Measurements from ENCODE around the gene CDYL. TPM values are rescaled to one million over a fixed set of nuclear protein-coding genes. Genes with fewer than 3 reads are reported as not detected.
"Not testable (repeated sequence)": the region's sequence is repeated elsewhere in the genome, so short reads cannot be mapped to it uniquely, and the experiment has no call there.

The CDYL gene
- total RNA-seq, 2 donors from 2014 or later, result 6.6 to 8.0 TPM

DNA sequence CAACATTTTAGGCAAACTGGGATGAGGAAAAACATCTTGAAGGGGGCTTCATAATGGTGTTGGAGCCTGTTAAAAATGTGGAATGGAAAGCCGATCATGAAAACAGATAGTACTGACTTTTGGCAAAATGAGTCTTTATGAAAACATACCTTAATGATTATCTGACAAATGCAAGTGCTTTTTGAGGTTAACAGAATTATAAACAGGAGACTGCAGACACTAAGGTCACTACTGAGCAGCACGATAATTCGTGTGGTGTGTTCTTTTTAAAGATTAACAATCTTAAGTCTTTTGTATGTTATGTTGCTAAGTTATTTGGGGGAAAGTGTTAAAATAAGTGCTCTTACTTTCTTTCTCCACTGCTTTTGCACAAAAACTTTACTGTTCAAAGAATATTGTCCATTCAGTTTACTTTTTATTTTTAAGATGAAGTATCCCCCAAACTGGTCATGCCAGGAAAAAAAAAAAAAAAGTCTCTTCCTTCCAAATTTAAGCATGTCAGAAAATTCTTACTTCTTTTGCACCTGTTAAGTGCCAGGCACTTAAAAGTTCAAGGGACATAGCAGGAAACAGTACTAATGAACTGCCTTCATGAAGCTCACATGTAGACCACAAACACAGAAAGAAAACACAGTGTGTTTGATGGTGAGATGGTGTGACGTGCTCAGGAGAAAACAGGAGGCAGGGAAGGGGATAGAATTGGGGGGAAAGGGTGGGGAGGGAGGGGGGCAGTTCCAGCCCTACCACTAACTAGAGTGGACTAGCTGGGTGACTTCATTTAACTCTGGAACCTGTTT lies 73.2 kb downstream of the CDYL start:
- Histone ChIP-seq H3K9me3 (no peaks in the 10 kb centered on the region), H3K27me3 (no peaks in the 10 kb centered on the region), H3K4me1 (peaks cover 13% of the 10 kb centered on the region), H3K4me3 (no peak overlapping the region), H3K36me3 (replicated peaks in 1 of 2; ENCODE audit: insufficient read depth in 1 of 2, low read depth in 2 of 2) (no peaks in the 10 kb centered on the region), H3K27ac (no peak overlapping the region)
- ATAC-seq (no peak), DNase-seq (no peak)
- intact Hi-C loops (cut with DNase I), result no loop called here
- 24 to 27% methylated on average over 4 of the region's 4 CpGs for WGBS, 2 donors
- TF ChIP-seq, protein P1, sequence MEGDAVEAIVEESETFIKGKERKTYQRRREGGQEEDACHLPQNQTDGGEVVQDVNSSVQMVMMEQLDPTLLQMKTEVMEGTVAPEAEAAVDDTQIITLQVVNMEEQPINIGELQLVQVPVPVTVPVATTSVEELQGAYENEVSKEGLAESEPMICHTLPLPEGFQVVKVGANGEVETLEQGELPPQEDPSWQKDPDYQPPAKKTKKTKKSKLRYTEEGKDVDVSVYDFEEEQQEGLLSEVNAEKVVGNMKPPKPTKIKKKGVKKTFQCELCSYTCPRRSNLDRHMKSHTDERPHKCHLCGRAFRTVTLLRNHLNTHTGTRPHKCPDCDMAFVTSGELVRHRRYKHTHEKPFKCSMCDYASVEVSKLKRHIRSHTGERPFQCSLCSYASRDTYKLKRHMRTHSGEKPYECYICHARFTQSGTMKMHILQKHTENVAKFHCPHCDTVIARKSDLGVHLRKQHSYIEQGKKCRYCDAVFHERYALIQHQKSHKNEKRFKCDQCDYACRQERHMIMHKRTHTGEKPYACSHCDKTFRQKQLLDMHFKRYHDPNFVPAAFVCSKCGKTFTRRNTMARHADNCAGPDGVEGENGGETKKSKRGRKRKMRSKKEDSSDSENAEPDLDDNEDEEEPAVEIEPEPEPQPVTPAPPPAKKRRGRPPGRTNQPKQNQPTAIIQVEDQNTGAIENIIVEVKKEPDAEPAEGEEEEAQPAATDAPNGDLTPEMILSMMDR (IDR thresholded peaks at IDR 0.05), result no peak
- TF ChIP-seq POLR2A (IDR thresholded peaks at IDR 0.05), result no peak

DNA sequence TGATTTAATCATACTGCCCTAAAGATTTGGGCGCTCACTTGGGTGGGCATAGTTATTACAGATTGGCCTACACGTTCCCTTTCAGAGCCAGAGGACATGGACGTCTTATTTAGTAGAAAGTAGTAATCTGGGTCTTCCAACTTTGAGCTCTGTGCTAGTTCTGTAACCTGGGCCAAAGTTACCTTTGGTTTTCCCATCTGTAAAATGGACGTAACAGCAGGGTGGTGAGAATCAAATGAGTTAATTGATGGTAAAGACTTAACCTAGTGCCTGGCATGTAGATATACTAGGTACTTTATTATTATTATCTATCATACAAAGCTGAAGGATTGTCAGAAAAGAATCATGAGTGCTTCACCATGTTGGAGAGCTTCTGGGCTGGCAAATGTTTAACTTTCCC lies 74.8 kb downstream of the CDYL start:
- H3K4me3 ChIP-seq, result no peak overlapping the region
- TF ChIP-seq POLR2A (IDR thresholded peaks at IDR 0.05), result no peak
- TF ChIP-seq, protein P1 (IDR thresholded peaks at IDR 0.05), result no peak
- intact Hi-C loops (cut with DNase I), result no loop called here
- no peaks in the 10 kb centered on the region for H3K9me3 ChIP-seq
- H3K4me1 ChIP-seq, result peaks cover 13% of the 10 kb centered on the region
- no peak for ATAC-seq
- WGBS, 2 donors, result 91 to 95% methylated on average over 4 of the region's 4 CpGs
- no peak for DNase-seq
- no peak overlapping the region for H3K27ac ChIP-seq
- H3K36me3 ChIP-seq (replicated peaks in 1 of 2; ENCODE audit: insufficient read depth in 1 of 2, low read depth in 2 of 2), result no peaks in the 10 kb centered on the region
- no peaks in the 10 kb centered on the region for H3K27me3 ChIP-seq

DNA sequence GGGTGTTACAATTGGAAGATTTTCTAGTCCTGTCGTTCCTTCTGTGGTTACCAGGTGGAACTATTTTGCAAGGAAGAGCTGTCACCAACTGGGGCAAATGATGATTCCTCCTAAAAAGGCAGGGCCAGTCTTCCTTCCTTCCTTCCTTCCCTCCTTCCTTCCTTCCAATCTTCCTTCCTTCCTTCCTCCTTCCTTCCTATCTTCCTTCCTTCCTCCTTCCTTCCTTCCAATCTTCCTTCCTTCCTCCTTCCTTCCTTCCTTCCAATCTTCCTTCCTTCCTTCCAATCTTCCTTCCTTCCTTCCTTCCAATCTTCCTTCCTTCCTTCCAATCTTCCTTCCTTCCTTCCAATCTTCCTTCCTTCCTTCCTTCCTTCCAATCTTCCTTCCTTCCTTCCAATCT lies 76.0 kb downstream of the CDYL start:
- H3K27me3 ChIP-seq; H3K27ac ChIP-seq; DNase-seq; intact Hi-C loops (cut with DNase I); H3K4me3 ChIP-seq; H3K36me3 ChIP-seq (replicated peaks in 1 of 2; ENCODE audit: insufficient read depth in 1 of 2, low read depth in 2 of 2); ATAC-seq; H3K9me3 ChIP-seq: not testable (repeated sequence)
- 75 to 88% methylated on average over 1 of the region's 1 CpG for WGBS, 2 donors
- H3K4me1 ChIP-seq, result peaks cover 13% of the 10 kb centered on the region

DNA sequence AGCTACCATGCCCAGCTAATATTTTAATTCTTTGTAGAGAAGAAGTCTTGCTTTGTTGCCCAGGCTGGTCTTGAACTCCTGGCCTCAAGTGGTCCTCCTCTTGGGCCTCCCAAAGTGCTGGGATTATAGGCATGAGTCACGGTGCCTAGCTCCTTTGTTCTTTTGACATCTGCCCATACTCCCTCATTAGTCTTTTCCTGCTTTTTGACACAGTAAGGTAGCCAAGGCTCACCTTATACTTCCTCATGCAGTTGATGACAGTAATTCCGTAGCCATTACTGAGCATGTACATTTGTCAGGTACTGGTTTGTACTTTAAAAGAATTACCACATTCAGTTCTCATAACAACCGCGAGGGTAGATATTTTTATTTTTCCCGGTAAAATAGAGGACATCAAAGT lies 76.7 kb downstream of the CDYL start:
- ATAC-seq (no peak), DNase-seq (no peak)
- H3K27me3 ChIP-seq, result no peaks in the 10 kb centered on the region
- no peak for TF ChIP-seq POLR2A (IDR thresholded peaks at IDR 0.05)
- TF ChIP-seq, protein P1 (IDR thresholded peaks at IDR 0.05), result no peak
- no peaks in the 10 kb centered on the region for H3K36me3 ChIP-seq (replicated peaks in 1 of 2; ENCODE audit: insufficient read depth in 1 of 2, low read depth in 2 of 2)
- intact Hi-C loops (cut with DNase I), result no loop called here
- H3K4me1 ChIP-seq, result peaks cover 17% of the 10 kb centered on the region
- no peak overlapping the region for H3K27ac ChIP-seq
- no peak overlapping the region for H3K4me3 ChIP-seq
- H3K9me3 ChIP-seq, result no peaks in the 10 kb centered on the region
- WGBS, 2 donors, result 91 to 92% methylated on average over 5 of the region's 5 CpGs

DNA sequence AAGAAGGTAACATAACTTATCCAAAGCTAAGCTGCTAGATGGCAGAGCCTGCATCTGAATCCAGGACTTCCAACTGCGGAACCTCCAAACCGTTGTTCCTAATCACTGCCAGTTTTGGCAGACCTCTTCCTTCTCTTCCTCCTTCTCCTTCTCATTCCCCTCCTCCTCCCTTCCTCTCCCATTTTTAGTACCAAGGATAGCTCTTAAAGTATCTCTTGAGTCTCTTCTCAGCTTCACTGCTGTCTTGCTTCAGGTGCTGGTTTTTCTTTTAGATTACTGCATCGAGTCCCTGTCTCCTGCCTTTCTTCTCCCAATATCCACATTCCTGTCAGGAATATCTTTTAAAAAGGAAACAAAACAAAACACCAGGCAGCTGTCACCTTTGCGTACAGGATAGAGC lies 77.1 kb downstream of the CDYL start:
- ATAC-seq (no peak), DNase-seq (no peak)
- Histone ChIP-seq H3K36me3 (replicated peaks in 1 of 2; ENCODE audit: insufficient read depth in 1 of 2, low read depth in 2 of 2) (no peaks in the 10 kb centered on the region), H3K27me3 (no peaks in the 10 kb centered on the region), H3K4me3 (no peak overlapping the region), H3K4me1 (peaks cover 19% of the 10 kb centered on the region), H3K27ac (no peak overlapping the region), H3K9me3 (no peaks in the 10 kb centered on the region)
- 81 to 88% methylated on average over 4 of the region's 4 CpGs for WGBS, 2 donors
- no peak for TF ChIP-seq POLR2A (IDR thresholded peaks at IDR 0.05)
- TF ChIP-seq, protein P1 (IDR thresholded peaks at IDR 0.05), result no peak
- intact Hi-C loops (cut with DNase I), result no loop called here

Measured in body of pancreas (tissue), 4 donors.